ENCODE results near the gene MMAB.

MMAB gene

GRCh38 chr12:109583733-109584132 is 10.4 kb upstream of the MMAB start:
- DNase-seq (ENCODE audit: low read depth in 2 of 2): no peak

- no peak for DNase-seq (ENCODE audit: low read depth in 2 of 2)
Observed at GRCh38 chr12:109582636-109583035, 9.3 kb upstream of the MMAB start.

GRCh38 chr12:109581856-109582255 is 8.6 kb upstream of the MMAB start:
- DNase-seq (ENCODE audit: low read depth in 2 of 2): no peak

- DNase-seq (ENCODE audit: low read depth in 2 of 2): no peak
Observed at GRCh38 chr12:109581334-109581691, 8.0 kb upstream of the MMAB start.

- DNase-seq (ENCODE audit: low read depth in 2 of 2): no peak
Observed at GRCh38 chr12:109580684-109581333, 7.5 kb upstream of the MMAB start.

- DNase-seq (ENCODE audit: low read depth in 2 of 2): no peak
Observed at GRCh38 chr12:109580272-109580671, 7.0 kb upstream of the MMAB start.

- DNase-seq (ENCODE audit: low read depth in 2 of 2): no peak
Observed at GRCh38 chr12:109579639-109580038, 6.3 kb upstream of the MMAB start.

- no peak for DNase-seq (ENCODE audit: low read depth in 2 of 2)
Observed at GRCh38 chr12:109578330-109578927, 5.1 kb upstream of the MMAB start.

GRCh38 chr12:109577311-109577710 is 4.0 kb upstream of the MMAB start:
- DNase-seq (ENCODE audit: low read depth in 2 of 2): no peak

GRCh38 chr12:109575683-109576082 is 2.4 kb upstream of the MMAB start:
- DNase-seq (ENCODE audit: low read depth in 2 of 2): no peak

GRCh38 chr12:109573914-109574244 is 575 bp upstream of the MMAB start:
- no peak for DNase-seq (ENCODE audit: low read depth in 2 of 2)

GRCh38 chr12:109572506-109572845 is 828 bp downstream of the MMAB start:
- DNase-seq (ENCODE audit: low read depth in 2 of 2): no peak

- no peak for DNase-seq (ENCODE audit: low read depth in 2 of 2)
Observed at GRCh38 chr12:109571773-109572505, 1.4 kb downstream of the MMAB start.

GRCh38 chr12:109568486-109568885 is 4.8 kb downstream of the MMAB start:
- DNase-seq (ENCODE audit: low read depth in 2 of 2): no peak

- no peak for DNase-seq (ENCODE audit: low read depth in 2 of 2)
Observed at GRCh38 chr12:109567967-109568366, 5.3 kb downstream of the MMAB start.

GRCh38 chr12:109567296-109567695 is 6.0 kb downstream of the MMAB start:
- no peak for DNase-seq (ENCODE audit: low read depth in 2 of 2)

GRCh38 chr12:109566424-109566823 is 6.9 kb downstream of the MMAB start:
- no peak for DNase-seq (ENCODE audit: low read depth in 2 of 2)

GRCh38 chr12:109563291-109564284 is 9.7 kb downstream of the MMAB start:
- no peak for DNase-seq (ENCODE audit: low read depth in 2 of 2)

- no peak for DNase-seq (ENCODE audit: low read depth in 2 of 2)
Observed at GRCh38 chr12:109562871-109563270, 10.4 kb downstream of the MMAB start.

GRCh38 chr12:109561711-109562030 is 11.6 kb downstream of the MMAB start:
- DNase-seq (ENCODE audit: low read depth in 2 of 2): no peak

GRCh38 chr12:109560867-109561710 is 12.2 kb downstream of the MMAB start:
- no peak for DNase-seq (ENCODE audit: low read depth in 2 of 2)

GRCh38 chr12:109559601-109560000 is 13.7 kb downstream of the MMAB start:
- no peak for DNase-seq (ENCODE audit: low read depth in 2 of 2)

Measured in stimulated activated CD8-positive, alpha-beta memory T cell treated with anti-CD3 and anti-CD28 coated beads, Interleukin-15, amount 100 ng/mL, for 48 hours (primary cell).